WTC11 (cell line): ENCODE results near the gene ATP13A4. TPM values are rescaled to one million over a fixed set of nuclear protein-coding genes. Genes with fewer than 3 reads are reported as not detected.

Experiments
- ATAC-seq: fragments of 200-7000 bp; cut with Tn5 transposase; 2 replicates; pipeline ENCODE4 v1.10.0; 2021; ENCODE audit warnings: mild to moderate bottlenecking, moderate library complexity
- CTCF ChIA-PET: fragments of 300-600 bp; sonication (Branson Sonifier 250); formaldehyde crosslinking; loops from one replicate; lab custom pipeline; 2021; ENCODE audit warnings: antibody characterized with exemption; lab: Charles Lee
- POLR2A ChIA-PET: fragments of 350-600 bp; sonication (Branson Sonifier 250); formaldehyde crosslinking; loops from one replicate; lab custom pipeline; 2021; ENCODE audit warnings: antibody characterized with exemption; lab: Charles Lee
- DNase-seq: peaks from one replicate; pipeline ENCODE4 v3.0.0; 2021; ENCODE audit warnings: low spot score
- H3K27ac Mint-ChIP-seq: 2 replicates; pipeline ENCODE4 v1.8.0; 2021; ENCODE audit warnings: mixed read lengths
- H3K27me3 Mint-ChIP-seq: 2 replicates; pipeline ENCODE4 v1.8.0; 2021; ENCODE audit warnings: low read depth, mild to moderate bottlenecking, moderate library complexity, mixed read lengths
- H3K36me3 Mint-ChIP-seq: 2 replicates; pipeline ENCODE4 v1.8.0; 2021; ENCODE audit warnings: mixed read lengths
- H3K4me1 Mint-ChIP-seq: 2 replicates; pipeline ENCODE4 v1.8.0; 2022; ENCODE audit warnings: mixed read lengths
- H3K4me3 Mint-ChIP-seq: 2 replicates; pipeline ENCODE4 v1.8.0; 2021; ENCODE audit warnings: mild to moderate bottlenecking, moderate library complexity, mixed read lengths
- H3K9me3 Mint-ChIP-seq: 2 replicates; pipeline ENCODE4 v1.8.0; 2021; ENCODE audit warnings: mixed read lengths
- GTF2I ChIP-seq: fragments of 250-450 bp; sonication (Bioruptor Pico); conservative IDR thresholded peaks from 2 replicates; pipeline ENCODE4 v1.4.0; 2021; ENCODE audit warnings: mild to moderate bottlenecking
- JUN ChIP-seq: sonication (generic); formaldehyde crosslinking; IDR thresholded peaks from 2 replicates; pipeline ENCODE4 v1.8.0; 2023; ENCODE audit warnings: mild to moderate bottlenecking, missing genetic modification reagents
- total RNA-seq: library from RNA; stranded (reverse); gene quantifications from 3 replicates; pipeline ENCODE4 v1.2.3, GENCODE V29; 2021
- TF ChIP-seq, protein P1 (sequence below): fragments of 250-450 bp; sonication (Bioruptor Pico); IDR thresholded peaks from 2 replicates; pipeline ENCODE4 v1.9.0; 2021; ENCODE audit warnings: mild to moderate bottlenecking
- TF ChIP-seq, protein P2 (sequence below): fragments of 250-450 bp; sonication (Bioruptor Pico); IDR thresholded peaks from 2 replicates; pipeline ENCODE4 v2.1.2; 2022; ENCODE audit warnings: mild to moderate bottlenecking, moderate library complexity
- TF ChIP-seq, protein P3 (sequence below): sonication (generic); formaldehyde crosslinking; IDR thresholded peaks from 2 replicates; pipeline ENCODE4 v1.8.1; 2023; ENCODE audit warnings: mild to moderate bottlenecking, missing genetic modification reagents, moderate library complexity
- TF ChIP-seq, protein P4 (sequence below): fragments of 250-450 bp; sonication (Bioruptor Pico); IDR thresholded peaks from 2 replicates; pipeline ENCODE4 v1.9.0; 2021; ENCODE audit warnings: moderate library complexity, mild to moderate bottlenecking, inconsistent platforms, borderline replicate concordance
- TF ChIP-seq, protein P5 (sequence below): fragments of 200-600 bp; IDR thresholded peaks from 2 replicates; pipeline ENCODE4 v1.8.0; 2022; ENCODE audit warnings: antibody characterized with exemption

The ATP13A4 gene
- total RNA-seq, 1 experiment from 2014 or later = 0.20 TPM

DNA sequence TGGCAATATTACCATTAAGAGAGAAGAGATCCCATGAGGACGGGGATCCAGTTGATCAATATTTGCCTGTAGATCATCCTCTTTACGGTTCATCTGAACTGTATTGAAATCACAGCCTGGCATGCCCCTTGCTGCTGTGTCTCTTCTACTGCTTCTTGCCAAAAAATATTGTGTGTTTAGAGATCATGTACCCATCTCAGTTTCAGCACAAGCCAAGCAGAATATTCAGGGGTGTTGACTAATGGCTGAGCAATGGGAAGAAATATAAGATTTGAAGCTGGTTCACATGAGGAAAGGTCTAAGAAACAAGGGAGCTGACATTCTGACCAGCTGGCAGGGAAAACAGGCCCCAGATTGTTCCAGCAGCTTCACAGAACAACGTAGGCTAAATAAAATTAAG is 197.4 kb downstream of the ATP13A4 start:
- POLR2A ChIA-PET = no interaction called here
- peaks cover 10% of the 10 kb centered on the region for H3K9me3 Mint-ChIP-seq
- DNase-seq = no peak
- CTCF ChIA-PET = no interaction called here
- peaks cover 19% of the 10 kb centered on the region for H3K4me1 Mint-ChIP-seq
- no peak for ATAC-seq
- no peaks in the 10 kb centered on the region for H3K27me3 Mint-ChIP-seq
- TF ChIP-seq, protein P1, sequence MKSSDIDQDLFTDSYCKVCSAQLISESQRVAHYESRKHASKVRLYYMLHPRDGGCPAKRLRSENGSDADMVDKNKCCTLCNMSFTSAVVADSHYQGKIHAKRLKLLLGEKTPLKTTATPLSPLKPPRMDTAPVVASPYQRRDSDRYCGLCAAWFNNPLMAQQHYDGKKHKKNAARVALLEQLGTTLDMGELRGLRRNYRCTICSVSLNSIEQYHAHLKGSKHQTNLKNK (CRISPR knock-in tag) = no peak
- TF ChIP-seq JUN (no peak), GTF2I (CRISPR knock-in tag) (no peak)
- TF ChIP-seq, protein P2, sequence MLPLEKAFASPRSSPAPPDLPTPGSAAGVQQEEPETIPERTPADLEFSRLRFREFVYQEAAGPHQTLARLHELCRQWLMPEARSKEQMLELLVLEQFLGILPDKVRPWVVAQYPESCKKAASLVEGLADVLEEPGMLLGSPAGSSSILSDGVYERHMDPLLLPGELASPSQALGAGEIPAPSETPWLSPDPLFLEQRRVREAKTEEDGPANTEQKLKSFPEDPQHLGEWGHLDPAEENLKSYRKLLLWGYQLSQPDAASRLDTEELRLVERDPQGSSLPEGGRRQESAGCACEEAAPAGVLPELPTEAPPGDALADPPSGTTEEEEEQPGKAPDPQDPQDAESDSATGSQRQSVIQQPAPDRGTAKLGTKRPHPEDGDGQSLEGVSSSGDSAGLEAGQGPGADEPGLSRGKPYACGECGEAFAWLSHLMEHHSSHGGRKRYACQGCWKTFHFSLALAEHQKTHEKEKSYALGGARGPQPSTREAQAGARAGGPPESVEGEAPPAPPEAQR (CRISPR knock-in tag) = no peak
- TF ChIP-seq, protein P3, sequence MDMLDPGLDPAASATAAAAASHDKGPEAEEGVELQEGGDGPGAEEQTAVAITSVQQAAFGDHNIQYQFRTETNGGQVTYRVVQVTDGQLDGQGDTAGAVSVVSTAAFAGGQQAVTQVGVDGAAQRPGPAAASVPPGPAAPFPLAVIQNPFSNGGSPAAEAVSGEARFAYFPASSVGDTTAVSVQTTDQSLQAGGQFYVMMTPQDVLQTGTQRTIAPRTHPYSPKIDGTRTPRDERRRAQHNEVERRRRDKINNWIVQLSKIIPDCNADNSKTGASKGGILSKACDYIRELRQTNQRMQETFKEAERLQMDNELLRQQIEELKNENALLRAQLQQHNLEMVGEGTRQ = no peak
- no peak overlapping the region for H3K4me3 Mint-ChIP-seq
- no peaks in the 10 kb centered on the region for H3K36me3 Mint-ChIP-seq
- no peak overlapping the region for H3K27ac Mint-ChIP-seq

DNA sequence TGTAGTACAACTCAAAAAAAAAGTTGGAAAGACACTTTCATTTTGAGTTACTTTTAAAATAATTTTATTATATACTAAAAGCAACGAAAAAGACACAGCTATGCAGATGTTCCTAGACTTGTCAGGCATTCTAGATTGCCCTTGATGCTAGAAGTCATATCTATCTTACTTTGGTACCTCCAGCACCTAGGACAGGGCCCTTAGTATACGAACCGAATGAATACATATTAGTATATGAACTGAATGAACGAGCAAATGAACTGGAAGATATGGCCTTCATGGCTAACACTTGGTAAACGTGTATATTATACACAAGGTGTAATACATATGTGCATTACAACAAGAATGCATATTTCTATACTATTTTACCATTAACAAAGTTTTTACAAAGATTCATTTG is 200.3 kb downstream of the ATP13A4 start:
- H3K27ac Mint-ChIP-seq = no peak overlapping the region
- ChIA-PET POLR2A (no interaction called here), CTCF (no interaction called here)
- peaks cover 10% of the 10 kb centered on the region for H3K9me3 Mint-ChIP-seq
- no peaks in the 10 kb centered on the region for H3K27me3 Mint-ChIP-seq
- no peak overlapping the region for H3K4me3 Mint-ChIP-seq
- no peaks in the 10 kb centered on the region for H3K36me3 Mint-ChIP-seq
- ATAC-seq (no peak), DNase-seq (no peak)
- TF ChIP-seq, protein P4, sequence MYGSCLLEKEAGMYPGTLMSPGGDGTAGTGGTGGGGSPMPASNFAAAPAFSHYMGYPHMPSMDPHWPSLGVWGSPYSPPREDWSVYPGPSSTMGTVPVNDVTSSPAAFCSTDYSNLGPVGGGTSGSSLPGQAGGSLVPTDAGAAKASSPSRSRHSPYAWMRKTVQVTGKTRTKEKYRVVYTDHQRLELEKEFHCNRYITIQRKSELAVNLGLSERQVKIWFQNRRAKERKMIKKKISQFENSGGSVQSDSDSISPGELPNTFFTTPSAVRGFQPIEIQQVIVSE (CRISPR knock-in tag) = no peak
- TF ChIP-seq, protein P5, sequence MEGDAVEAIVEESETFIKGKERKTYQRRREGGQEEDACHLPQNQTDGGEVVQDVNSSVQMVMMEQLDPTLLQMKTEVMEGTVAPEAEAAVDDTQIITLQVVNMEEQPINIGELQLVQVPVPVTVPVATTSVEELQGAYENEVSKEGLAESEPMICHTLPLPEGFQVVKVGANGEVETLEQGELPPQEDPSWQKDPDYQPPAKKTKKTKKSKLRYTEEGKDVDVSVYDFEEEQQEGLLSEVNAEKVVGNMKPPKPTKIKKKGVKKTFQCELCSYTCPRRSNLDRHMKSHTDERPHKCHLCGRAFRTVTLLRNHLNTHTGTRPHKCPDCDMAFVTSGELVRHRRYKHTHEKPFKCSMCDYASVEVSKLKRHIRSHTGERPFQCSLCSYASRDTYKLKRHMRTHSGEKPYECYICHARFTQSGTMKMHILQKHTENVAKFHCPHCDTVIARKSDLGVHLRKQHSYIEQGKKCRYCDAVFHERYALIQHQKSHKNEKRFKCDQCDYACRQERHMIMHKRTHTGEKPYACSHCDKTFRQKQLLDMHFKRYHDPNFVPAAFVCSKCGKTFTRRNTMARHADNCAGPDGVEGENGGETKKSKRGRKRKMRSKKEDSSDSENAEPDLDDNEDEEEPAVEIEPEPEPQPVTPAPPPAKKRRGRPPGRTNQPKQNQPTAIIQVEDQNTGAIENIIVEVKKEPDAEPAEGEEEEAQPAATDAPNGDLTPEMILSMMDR = no peak
- H3K4me1 Mint-ChIP-seq = peaks cover 23% of the 10 kb centered on the region

Other genes starting within 250 kb of the ATP13A4 start
- not detected in 3 replicates for gene ATP13A5, start 176.1 kb downstream of the ATP13A4 start, total RNA-seq
- gene OPA1, start 38.3 kb upstream of the ATP13A4 start, total RNA-seq = 64.6 to 84.7 TPM (median 77.6 TPM) in 3 replicates